HG02852 (cell line): Measurements from ENCODE around the gene AP1G1.
A peak's percentile ranks its signal among the peaks of the same experiment; 100 is the strongest.
"Not testable (repeated sequence)": the region's sequence is repeated elsewhere in the genome, so short reads cannot be mapped to it uniquely, and the experiment has no call there.

Experiments
- ATAC-seq: cut with Tn5 transposase; IDR thresholded peaks from one replicate; pipeline ENCODE4 v1.9.1; 2021; ENCODE audit warnings: mild to moderate bottlenecking, moderate library complexity; ENCODE audit not compliant: unreplicated experiment

AP1G1 gene

DNA sequence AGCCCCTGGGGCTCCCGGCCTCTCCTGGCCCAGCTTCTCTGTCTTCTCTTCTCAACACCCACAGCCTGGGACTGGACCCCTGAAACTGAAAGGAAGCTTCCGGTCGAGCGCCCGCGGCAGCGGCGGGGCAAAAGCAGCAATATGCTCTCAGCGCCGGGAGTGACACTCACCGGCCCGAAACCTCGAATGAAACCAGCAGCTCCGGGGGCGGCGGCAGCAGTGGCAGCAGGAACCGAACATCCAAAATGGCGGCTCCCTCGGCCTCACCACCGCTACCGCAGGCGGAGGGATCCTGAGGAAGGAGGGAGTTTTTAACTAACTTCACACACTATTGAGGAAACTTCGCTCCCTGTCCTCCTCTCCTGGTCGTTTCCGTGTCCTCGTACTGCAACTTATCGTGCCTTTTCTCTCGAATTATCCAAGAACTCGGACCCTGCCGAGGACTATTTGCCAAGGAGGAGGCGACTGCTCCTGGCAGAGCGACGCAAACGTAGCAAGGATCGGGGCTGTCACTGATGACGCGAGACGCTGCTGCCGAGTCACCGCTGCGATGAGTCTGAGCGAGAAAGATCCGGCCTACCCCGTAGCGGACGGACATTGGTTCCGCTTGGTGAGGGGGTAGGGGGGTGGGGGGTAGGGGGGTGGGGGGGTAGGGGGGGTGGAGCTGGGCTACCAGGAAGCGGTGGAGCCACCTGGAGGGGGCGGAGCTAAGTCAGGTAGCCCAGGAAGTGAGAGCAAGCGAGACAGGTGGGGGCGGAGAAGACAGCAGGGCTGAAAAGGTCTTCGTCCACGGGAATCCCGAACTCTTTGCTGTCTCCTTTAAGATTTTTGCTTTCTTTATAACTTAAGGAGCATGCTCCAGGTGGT, at the start of gene AP1G1:
Gene AP1G1, minus strand, starts transcription at position 242 of the 867 bp plus-strand sequence. CDS start 19,355 bp downstream, outside the sequence.
- ATAC-seq = peak; percentile 77

DNA sequence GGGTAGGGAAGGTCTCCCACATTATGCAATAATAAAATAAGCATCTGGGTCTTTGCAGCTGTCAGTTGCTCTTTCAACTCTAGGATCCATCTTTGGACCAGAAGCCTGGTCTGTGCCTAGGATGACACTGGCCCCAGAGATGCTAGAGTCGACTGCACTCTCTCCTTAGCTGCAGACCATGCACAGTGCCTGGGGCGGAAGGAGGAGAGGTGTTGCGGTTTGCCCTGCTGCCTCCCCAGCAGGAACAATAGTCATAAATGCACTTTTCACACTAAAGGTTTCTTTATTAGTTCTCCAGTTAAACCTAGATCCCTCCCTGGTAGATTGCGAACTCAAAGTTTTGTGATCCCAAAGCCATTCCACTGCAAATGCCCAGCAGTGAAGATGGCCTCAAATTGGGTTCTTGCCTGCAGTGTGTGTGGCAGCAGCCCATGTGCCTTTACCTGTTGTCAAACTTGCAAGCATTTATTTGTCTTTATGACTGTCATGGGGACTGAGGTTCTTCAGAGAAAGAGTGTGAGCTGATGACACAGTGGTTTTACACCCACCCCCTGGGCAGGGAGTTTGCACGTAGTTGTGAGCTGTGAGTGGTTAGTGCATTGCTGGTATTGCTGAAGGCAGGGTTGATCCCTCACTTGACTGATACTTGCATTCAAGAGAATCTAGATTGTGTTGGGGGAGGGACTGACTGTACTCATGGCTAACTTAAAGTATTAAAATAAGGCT, 47.5 kb upstream of the AP1G1 start:
- ATAC-seq = no peak

DNA sequence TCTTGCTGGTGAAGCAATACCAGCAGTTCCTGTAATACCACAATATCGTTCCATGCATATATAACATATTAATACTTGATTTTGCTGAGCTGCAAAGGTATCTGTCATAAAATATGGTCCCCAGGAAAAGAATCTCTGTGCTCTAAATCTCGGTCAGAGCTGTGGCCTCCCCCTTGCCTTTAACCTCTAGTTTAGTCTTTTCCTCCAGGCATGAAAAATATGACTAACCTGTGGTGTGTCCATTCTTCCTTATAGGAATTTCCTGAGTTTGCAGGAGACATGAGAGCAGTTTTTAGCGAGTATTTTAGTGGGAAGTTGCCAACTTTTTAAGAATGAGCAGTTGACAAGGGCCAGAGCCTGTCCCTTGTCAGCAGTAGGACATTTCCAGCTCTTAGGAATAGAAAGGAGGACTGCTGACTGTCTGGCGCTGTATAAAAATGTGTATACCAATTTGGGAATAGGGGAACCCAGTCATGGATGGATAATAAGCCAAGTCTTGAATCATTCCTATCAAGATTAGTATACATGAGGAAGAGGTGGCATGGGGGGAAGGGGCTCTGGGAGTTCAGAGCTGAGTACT, 45.8 kb upstream of the AP1G1 start:
- no peak for ATAC-seq

DNA sequence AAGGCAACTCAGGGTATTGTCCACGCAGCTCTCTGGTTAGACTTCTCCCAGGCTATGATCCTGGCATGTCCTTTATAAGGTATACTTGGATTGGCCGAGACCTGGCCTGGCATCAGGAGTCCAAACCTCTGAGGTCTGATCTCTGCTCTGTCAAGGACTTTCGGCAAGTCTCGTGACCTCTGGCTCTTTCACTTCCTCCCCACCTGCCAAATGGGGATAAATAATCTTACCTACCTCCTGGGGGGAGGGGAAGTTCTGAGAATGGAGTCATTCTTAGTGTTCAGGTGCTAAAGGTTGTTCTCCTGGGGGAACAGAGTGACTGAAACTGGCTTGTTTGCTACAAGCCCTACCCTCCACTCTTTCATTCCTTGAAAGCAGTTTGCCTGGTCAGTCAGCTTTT, 44.8 kb upstream of the AP1G1 start:
- peak; percentile 64 for ATAC-seq

DNA sequence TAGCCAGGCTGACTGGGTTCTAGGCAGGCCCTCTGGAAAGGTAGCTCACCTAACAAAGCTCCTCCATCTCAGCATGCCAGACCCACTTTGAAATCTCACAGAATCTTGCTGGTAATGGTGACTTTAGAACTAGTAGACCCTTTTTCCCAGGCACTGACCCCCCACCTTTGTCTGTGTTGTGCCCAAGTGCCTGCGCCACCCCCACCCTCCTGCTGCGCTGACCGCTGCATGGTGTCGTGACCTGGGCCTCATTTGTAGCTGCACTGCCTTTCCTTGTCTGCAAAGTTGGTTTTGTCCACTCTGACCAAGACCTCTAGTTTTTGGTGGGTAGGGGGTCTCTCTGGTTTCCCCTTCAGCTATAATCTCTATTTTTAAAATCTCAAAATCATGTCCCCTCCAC, 43.9 kb upstream of the AP1G1 start:
- ATAC-seq = no peak

DNA sequence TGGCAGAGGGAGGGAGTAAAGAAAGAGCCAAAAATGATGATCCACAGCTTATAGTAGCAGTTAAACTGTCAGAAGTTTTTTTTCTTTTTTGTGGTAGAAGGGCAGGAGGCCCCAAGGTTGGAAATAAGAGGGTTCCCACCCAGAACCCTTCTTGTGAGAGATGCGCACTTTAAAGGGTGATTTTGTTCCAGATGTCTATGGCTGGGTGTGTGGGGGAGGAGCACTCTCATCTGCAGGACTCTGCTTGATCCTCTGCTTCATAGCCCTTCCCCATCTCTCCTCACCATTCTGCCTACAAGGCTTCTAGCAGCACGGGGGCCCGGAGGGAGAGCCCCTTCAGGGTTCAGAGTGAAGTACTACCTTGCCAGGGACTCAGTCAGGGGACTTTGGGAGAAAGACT, 43.5 kb upstream of the AP1G1 start:
- no peak for ATAC-seq

DNA sequence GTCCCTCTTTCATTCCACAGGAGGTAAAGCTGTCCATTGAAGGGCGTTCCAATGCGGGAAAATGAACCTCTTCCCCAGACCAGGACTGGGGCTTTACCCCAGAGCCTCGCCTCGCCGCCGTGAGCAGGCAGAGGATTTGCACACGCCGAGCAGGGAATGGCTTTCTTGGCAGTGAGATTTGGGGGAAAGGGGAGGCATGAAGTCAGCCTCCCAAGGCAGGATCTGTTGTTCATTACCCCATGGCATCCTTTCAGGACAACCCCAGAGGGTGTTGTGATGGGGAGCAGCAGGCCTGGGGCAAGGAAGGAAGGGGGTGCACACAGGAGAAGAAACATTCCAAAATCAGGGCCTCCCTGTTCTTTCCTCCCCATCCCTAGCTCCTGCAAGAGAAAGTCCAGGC, 43.1 kb upstream of the AP1G1 start:
- ATAC-seq = no peak

DNA sequence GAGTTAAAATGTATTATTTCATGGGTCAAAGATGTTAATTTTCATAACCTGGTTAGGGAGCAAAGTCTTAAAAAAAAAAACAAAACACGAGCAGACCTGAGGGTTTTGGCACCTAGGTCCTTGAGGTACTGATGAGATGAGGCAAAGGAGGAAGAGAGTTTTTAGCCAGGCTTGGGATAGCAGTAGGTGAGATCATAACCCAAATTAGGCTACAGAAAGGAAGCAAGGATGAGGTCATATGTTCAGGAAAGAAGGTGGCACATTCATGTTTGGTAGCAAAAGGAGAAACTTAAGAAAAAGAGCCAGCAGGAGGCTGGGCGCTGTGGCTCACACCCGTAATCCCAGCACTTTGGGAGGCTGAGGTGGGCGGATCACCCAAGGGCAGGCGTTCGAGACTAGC, 40.0 kb upstream of the AP1G1 start:
- no peak for ATAC-seq

DNA sequence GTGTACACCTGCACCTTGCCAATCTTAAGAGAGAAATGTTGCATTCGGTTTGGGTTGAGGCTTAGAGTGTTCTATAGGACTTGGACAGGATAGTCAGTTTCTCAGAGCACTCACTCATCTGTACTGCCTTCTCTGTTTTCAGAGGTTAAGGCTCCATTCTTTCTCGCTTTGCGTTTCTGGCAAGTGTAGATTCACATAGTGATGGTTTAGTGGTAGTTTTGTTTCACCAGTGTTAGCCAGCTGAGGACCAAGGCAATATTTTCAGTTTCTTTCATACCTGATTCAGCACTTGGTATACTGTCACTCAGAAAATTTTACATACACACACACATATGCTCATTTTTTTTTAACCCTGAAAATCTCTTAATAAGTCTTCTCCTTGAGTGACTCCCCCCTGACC, 38.5 kb upstream of the AP1G1 start:
- ATAC-seq = no peak

DNA sequence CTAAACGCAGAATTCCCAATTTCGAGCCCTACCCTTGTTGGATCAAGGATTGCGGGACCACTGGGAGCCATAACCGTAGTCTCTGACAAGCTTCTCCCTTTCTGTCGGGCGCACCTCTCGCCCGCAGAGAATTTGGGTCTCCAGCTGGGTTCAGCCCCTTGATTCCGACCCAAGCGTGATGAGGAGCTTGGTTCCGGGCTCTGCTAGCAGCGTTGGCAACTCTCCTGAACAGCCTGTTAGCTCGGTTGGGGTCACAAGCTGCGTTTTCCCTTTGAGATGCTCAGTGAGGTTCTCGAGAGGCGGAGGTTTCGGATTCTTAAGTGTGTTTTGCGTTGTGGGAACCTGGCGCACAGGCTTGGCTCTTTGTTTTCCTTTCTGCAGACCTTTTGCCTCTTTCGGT, 37.8 kb upstream of the AP1G1 start:
- no peak for ATAC-seq

DNA sequence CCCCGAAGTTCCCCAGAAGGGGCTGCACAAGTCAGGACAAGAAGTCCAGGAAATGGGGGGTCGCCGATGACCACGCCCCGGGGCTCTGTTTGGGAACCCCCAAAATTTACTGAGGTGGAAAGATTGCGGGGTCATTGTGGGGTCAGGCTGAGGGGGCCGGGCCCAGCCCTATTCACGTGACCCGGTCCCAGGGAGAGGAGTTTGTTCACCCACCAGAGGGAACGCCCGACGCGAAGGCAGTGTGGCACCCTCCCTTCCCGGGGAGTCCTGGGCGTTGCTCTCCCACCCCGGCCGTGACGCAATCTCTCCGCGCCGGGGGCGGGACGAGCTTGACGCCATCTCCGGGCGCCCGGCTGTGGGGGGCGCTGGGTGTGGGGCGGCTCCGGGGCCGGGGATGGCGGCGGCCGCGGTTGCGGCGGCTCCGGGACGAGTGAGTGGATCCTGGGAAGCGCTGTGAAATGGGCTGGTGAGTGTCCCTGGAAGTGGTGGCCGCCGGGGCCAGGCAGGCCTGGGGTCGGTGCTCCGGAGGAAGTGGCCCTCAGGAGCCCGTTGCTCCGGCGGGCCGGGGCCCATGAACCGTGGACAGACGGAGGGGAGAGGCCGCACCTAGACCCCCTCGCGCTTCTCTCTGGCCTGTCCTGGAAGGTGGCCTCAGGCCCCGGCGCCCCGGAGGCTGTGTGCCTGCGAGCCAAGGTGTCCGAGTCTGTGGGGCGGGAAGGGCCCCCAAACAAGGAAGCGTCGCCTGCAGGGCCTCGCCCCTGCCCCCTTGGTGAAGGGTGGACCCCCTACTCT, 37.2 kb upstream of the AP1G1 start, which contains the start of gene ATXN1L:
Gene ATXN1L, plus strand, starts transcription at position 338 of the 792 bp plus-strand sequence. CDS start 3,765 bp downstream, outside the sequence.
- ATAC-seq = peak; percentile 72

DNA sequence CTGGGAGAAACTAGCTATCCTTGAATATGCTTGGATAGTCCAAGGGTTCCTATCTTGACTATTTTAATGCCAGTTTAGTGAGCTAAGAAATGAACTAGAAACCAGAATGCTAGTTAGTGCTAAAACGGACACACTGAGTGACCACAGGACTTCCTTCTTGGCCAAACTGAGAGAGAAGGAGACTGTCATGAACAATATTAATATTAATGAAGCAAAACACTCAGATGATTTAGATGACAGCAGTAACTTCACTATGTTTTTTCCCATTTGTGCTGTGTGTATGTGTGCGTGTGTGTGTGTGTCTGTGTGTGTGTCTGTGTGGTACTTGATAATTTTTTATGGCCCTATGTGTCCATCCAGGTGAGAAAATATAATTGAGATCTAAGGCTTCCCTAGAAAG, 34.9 kb upstream of the AP1G1 start:
- ATAC-seq = no peak

DNA sequence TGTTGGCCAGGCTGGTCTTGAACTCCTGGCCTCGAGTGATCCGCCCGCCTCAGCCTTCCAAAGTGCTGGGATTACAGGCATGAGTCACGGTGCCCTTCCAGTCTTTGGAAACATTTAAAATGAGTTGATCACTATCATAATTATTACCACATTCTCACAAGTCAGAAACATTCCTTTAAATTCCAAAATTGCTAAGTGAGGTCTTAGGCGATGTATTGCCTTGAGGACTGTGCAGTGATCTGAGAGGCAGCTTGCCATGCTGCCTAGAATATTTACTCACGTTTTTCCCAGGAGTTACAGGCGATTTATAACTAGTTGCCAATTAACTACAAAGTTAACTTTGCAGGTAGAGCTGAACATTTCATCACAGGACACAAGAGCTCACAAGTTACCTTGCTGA, 31.4 kb upstream of the AP1G1 start:
- no peak for ATAC-seq

DNA sequence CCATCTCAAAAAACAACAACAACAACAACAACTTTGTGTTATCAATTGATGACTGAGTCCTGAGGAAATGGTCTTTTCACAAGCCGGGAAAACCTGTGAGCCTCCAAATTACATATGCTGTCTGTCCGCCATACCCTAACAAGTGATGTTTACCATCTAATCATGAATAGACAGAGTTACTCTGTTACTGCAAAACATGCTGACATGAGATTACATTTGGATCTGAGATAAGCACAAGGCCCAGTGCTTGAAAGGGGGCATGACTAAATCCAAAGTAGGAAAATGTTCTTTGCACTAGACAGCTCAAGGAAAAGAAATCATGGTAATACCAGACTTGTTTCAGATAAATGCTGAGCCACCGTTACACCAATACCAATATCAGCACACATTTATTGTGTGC, 28.5 kb upstream of the AP1G1 start:
- ATAC-seq = no peak

DNA sequence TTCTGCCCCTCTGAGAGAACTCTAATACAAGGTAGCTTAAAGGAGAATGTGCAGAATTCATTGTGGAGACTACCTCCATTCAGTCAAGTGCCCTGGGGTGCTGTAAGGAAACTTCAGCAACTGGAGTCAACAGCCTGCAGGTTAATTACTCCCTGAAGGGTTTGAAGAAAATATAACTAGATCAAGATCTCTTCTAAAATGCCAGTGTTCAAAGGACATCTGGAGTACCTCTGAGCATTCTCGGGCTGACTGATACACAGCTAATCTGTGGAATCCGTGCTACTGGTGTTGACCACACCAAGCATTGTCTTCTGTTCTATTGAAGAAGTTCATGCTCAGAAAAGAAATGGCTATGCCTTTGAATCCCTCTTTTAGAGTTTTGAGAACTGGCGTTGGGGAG, 25.7 kb upstream of the AP1G1 start:
- ATAC-seq = no peak

DNA sequence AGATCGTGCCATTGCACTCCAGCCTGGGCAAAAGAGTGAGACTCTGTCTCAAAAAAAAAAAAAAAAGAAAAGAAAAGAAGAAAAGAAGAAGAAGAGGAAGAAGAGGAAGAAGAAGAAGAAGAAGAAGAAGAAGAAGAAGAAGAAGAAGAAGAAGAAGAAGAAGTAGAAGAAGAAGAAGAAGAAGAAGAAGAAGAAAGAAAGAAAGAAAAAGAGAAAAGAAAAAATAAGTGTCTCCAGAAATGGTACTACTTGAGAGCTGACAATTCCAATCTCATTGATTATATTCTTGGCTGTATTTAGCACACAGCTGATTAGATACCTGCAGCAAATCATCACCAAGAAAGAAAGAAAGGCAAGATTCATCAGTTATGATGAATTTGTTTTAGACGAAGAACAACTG, 23.5 kb upstream of the AP1G1 start:
- ATAC-seq = not testable (repeated sequence)

DNA sequence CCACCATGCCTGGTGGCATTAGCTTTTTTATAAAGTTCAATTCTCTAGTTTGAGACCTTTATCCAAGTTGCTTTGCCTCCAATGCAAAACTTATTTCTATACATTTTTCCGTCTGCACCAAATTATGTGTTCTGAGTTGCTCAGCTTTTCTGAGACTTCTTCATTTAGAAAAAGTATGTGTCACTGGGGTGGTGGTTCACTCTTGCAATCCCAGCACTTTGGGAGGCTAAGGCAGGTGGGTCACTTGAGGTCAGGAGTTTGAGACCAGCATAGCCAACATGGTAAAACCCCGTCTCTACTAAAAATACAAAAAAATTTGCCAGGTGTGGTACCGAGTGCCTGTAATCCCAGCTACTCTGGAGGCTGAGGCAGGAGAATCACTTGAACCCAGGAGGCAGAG, 23.1 kb upstream of the AP1G1 start:
- ATAC-seq = not testable (repeated sequence)

DNA sequence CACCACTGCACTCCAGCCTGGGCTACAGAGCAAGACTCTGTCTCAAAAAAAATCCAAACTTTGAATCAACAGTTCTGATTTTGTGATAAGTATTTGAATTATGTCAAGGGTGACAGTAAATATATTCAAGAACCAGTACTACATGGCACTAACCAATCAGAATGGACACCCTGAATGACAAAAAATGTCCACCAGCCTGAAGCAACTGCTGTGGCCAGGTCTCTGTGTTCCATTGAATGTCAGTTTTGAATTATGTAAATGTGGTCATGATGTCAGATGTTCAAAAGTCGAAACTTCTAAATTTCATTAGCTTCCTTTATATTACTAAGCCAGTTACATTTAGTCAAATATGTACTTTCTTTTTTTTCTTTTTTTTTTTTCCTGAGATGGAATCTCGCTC, 21.7 kb upstream of the AP1G1 start:
- ATAC-seq = no peak

DNA sequence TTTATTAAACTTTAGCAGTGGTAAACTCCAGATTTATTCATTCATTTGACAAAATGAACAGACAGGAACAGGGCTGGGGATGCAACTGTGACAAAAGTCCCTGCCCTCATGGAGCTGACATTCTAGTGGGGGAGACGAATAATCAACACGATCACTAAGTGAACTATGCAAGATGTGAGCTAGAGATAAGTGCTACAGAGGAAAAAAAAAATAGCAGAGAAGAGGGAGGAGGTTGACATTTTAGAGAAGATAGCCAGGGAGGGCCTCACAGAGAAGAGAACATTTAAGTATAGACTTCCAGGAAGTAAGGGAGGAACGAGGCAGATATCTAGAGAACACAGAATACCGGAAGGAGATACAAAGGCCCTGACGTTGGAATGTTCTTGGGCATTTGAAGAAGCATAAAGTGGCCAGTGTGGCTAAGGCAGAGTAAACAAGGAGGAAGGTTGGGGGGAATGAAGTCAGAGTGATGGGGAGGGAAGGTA, 17.9 kb upstream of the AP1G1 start:
- no peak for ATAC-seq

DNA sequence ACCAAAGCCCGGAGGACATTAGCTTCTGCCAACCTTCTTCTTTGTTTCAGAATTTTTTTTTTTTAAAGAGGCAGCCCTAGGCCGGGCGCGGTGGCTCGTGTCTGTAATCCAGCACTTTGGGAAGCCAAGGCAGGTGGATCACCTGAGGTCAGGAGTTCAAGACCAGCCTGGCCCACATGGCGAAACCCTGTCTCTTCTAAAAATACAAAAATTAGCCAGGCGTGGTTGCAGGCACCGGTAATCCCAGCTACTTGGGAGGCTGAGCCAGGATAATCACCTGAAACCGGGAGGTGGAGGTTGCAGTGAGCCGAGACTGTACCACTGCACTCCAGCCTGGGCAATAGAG, 8.5 kb upstream of the AP1G1 start:
- ATAC-seq = peak; percentile 7

DNA sequence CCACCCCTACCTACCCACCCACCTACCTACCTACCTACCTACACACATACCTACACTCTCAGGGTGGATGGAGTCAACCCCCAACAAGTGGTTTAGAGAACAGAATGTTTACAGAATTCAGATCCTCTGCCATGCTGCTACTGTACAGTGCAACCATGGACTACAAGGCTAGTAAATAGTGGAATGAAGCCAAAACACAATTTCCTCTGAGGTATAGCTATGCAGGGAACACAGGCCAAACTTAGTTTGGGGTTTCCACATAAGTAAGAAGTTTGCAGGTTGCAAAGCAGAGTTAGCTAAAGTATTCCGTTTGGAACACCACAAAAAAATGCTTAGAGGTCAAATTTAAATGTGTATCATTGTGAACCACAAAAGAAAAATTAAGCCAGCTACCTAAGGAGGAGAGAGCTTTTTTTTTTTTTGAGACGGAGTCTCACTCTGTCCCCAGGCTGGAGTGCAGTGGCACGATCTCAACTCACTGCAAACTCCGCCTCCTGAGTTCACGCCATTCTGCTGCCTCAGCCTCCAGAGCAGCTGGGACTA, 2.7 kb upstream of the AP1G1 start:
- no peak for ATAC-seq
